Cardiac muscle cell (in vitro differentiated cells and primary cell): Measurements from ENCODE around the gene SERPINB10. TPM values are rescaled to one million over a fixed set of nuclear protein-coding genes. Genes with fewer than 3 reads are reported as not detected.
A peak's percentile ranks its signal among the peaks of the same experiment; 100 is the strongest.
"Not testable (repeated sequence)": the region's sequence is repeated elsewhere in the genome, so short reads cannot be mapped to it uniquely, and the experiment has no call there.

Source experiments
- DNase-seq, 2 donors: peaks; one replicate each; pipeline versions ENCODE4 v3.0.0 to v3.0.0-alpha.2; 2010 to 2017; ENCODE audit warnings: low read depth in 1 of 2, low spot score in 1 of 2
- H3K27ac ChIP-seq: fragments of 200-600 bp; sonication (generic); 2 replicates; pipeline ENCODE4 v1.5.1; 2016
- H3K27me3 ChIP-seq: fragments of 200-600 bp; sonication (generic); 2 replicates; pipeline ENCODE4 v1.6.0; 2016; ENCODE audit warnings: control low read depth
- H3K36me3 ChIP-seq: fragments of 200-600 bp; sonication (generic); 2 replicates; pipeline ENCODE4 v1.5.1; 2016; ENCODE audit warnings: control low read depth
- H3K4me1 ChIP-seq: fragments of 200-600 bp; sonication (generic); 2 replicates; pipeline ENCODE4 v1.8.1; 2017; ENCODE audit warnings: low read depth, mild to moderate bottlenecking, mixed run types
- H3K4me3 ChIP-seq: fragments of 200-600 bp; sonication (generic); 2 replicates; pipeline ENCODE4 v1.5.1; 2016; ENCODE audit warnings: mild to moderate bottlenecking
- H3K9me3 ChIP-seq: fragments of 200-600 bp; sonication (generic); 2 replicates; pipeline ENCODE4 v1.5.1; 2017; ENCODE audit warnings: low read depth, mild to moderate bottlenecking, control low read depth
- polyA plus RNA-seq: library from polyadenylated mRNA; unstranded; fragments of >200 nt; fragmentation: Nextera tagmentation; extraction: Ambion mirVana; gene quantifications from 2 replicates; pipeline ENCODE4 v1.2.1, GENCODE V29; 2016
- total RNA-seq: library from RNA; depleted of rRNA; stranded (reverse); fragments of >200 nt; gene quantifications from 2 replicates; pipeline ENCODE4 v1.2.3, GENCODE V29; 2016
- TF ChIP-seq, protein P1 (sequence below): IDR thresholded peaks from 2 replicates; pipeline ENCODE4 v1.5.1; 2012; ENCODE audit warnings: low read depth, mild to moderate bottlenecking, low read length

Gene SERPINB10
- total and polyA plus RNA-seq, 2 experiments from 2014 or later, result not detected

- Histone ChIP-seq H3K9me3 (no peaks in the 10 kb centered on the region), H3K27me3 (peaks cover 15% of the 10 kb centered on the region), H3K4me3 (no peak overlapping the region), H3K36me3 (no peaks in the 10 kb centered on the region), H3K4me1 (no peaks in the 10 kb centered on the region), H3K27ac (no peak overlapping the region)
- TF ChIP-seq, protein P1, sequence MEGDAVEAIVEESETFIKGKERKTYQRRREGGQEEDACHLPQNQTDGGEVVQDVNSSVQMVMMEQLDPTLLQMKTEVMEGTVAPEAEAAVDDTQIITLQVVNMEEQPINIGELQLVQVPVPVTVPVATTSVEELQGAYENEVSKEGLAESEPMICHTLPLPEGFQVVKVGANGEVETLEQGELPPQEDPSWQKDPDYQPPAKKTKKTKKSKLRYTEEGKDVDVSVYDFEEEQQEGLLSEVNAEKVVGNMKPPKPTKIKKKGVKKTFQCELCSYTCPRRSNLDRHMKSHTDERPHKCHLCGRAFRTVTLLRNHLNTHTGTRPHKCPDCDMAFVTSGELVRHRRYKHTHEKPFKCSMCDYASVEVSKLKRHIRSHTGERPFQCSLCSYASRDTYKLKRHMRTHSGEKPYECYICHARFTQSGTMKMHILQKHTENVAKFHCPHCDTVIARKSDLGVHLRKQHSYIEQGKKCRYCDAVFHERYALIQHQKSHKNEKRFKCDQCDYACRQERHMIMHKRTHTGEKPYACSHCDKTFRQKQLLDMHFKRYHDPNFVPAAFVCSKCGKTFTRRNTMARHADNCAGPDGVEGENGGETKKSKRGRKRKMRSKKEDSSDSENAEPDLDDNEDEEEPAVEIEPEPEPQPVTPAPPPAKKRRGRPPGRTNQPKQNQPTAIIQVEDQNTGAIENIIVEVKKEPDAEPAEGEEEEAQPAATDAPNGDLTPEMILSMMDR, result no peak
- DNase-seq, result no peak
Measured at GRCh38 chr18:63930773-63931354, 23.1 kb downstream of the SERPINB10 start.

DNA sequence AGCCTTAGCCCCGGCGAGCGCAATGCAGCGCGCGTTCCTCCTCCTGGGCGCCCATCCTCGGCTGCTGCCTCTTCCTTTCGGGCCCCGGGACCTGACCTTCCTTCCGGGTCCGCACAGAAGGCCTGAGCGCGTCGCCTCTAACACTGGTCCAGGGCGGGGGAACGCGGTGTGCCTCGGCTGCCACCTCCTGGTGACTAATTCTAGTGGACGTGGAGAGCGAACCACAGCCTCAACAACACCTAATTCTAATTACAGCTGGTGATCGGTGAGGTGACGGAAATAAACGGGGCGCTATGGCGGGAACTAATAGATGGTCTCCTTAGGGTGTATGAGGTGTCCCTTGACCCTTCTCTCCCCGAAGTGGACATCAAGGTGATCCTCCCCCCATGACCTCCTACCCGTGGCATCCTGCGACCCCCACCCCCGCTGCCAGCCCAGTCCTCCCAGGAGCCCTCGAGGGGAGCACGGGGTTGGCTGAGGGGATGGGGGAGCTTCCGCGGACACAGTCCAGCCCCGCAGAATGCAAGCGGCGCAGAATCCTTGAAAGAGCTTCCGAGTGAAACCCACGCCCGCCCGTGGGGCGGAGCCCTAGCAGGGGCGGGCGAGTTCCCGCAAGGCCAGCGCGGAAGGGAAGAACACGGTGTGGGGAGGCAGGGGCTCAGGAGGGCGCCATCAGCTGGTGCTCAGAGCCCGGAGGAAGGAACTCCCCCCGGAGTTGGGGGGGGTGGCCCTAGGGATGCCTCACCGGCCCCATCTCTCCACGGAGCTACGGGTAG, 28.6 kb downstream of the SERPINB10 start:
- peak; percentile 83 to 85 for DNase-seq
- TF ChIP-seq, protein P1, result peak; percentile 72
- Histone ChIP-seq H3K4me3 (peak overlapping the region; percentile 31), H3K27ac (no peak overlapping the region), H3K4me1 (no peaks in the 10 kb centered on the region), H3K27me3 (peaks cover 42% of the 10 kb centered on the region), H3K36me3 (no peaks in the 10 kb centered on the region), H3K9me3 (no peaks in the 10 kb centered on the region)

DNA sequence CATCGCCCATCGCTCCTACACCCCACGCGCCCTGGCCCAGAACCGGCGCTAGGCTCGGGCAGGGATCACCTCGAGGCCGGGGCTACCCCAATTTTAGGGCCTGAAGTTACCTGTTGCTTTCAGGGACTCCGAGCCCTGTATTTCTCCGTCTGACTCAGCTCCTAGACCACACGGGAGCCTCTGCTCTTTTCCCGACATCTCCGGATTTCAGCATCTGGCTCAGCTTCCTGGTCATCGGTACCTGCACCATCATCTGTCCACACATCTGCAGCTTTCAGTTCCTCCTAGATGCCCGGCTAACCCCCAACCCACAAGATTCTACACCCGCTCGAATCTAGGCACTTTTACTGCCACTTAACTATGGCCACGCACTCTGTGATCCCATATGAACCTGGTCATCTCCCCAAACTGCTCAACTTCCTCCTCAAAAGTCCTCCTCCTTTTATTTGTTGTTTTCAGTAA, 29.2 kb downstream of the SERPINB10 start:
- no peak overlapping the region for H3K27ac ChIP-seq
- no peaks in the 10 kb centered on the region for H3K36me3 ChIP-seq
- no peaks in the 10 kb centered on the region for H3K9me3 ChIP-seq
- DNase-seq, result no peak
- TF ChIP-seq, protein P1, result no peak
- H3K4me3 ChIP-seq, result peak overlapping the region; percentile 31
- peaks cover 42% of the 10 kb centered on the region for H3K27me3 ChIP-seq
- no peaks in the 10 kb centered on the region for H3K4me1 ChIP-seq

GRCh38 chr18:63940008-63940407, 32.2 kb downstream of the SERPINB10 start:
- TF ChIP-seq, protein P1, result no peak
- Histone ChIP-seq H3K27me3 (peaks cover 31% of the 10 kb centered on the region), H3K36me3 (no peaks in the 10 kb centered on the region), H3K4me1 (no peaks in the 10 kb centered on the region), H3K9me3 (no peaks in the 10 kb centered on the region), H3K4me3 (no peak overlapping the region), H3K27ac (no peak overlapping the region)
- no peak for DNase-seq

- not testable (repeated sequence) for H3K4me1 ChIP-seq, H3K4me3 ChIP-seq, DNase-seq
Measured at GRCh38 chr18:63940543-63941050, 32.8 kb downstream of the SERPINB10 start.

More at GRCh38 chr18:63940543-63941050, 32.8 kb downstream of the SERPINB10 start:
- H3K27ac ChIP-seq, H3K9me3 ChIP-seq, H3K36me3 ChIP-seq: not testable (repeated sequence)
- H3K27me3 ChIP-seq, result peaks cover 27% of the 10 kb centered on the region
